DND-41 (cell line): ENCODE results near the gene ALG12.

Experiments used
- CTCF ChIP-seq: IDR thresholded peaks from 2 replicates; pipeline ENCODE4 v1.5.1; 2012; ENCODE audit warnings: borderline replicate concordance, low read length, moderate library complexity, mild to moderate bottlenecking; ENCODE audit not compliant: poor library complexity, severe bottlenecking; ENCODE audit errors: extremely low read depth
- EZH2 ChIP-seq: IDR thresholded peaks from 3 replicates; pipeline ENCODE4 v1.6.1; 2012; ENCODE audit warnings: borderline replicate concordance, low read depth, mild to moderate bottlenecking, moderate library complexity, low read length, inconsistent platforms; ENCODE audit not compliant: severe bottlenecking

GRCh38 chr22:49906071-49906798, 12.0 kb downstream of the ALG12 start:
- TF ChIP-seq CTCF = no peak
- TF ChIP-seq EZH2 = no peak
